HepG2 (cell line): ENCODE results near the gene ID3. TPM values are rescaled to one million over a fixed set of nuclear protein-coding genes. Genes with fewer than 3 reads are reported as not detected.

Experiments used
- BCL6 ChIP-seq: IDR thresholded peaks from 2 replicates; pipeline ENCODE4 v1.6.1; 2016; ENCODE audit warnings: missing genetic modification reagents, missing compliant biosample characterization
- HDAC6 ChIP-seq: fragments of 200-600 bp; sonication (generic); IDR thresholded peaks from 2 replicates; pipeline ENCODE4 v1.7.0; 2017; ENCODE audit warnings: mild to moderate bottlenecking, antibody characterized with exemption, low read length, low read depth
- LRRFIP1 ChIP-seq: sonication (generic); formaldehyde crosslinking; conservative IDR thresholded peaks from 2 replicates; pipeline ENCODE4 v1.4.0; 2020; ENCODE audit warnings: missing genetic modification reagents
- MAZ ChIP-seq, 2 experiments: sonication (generic) in 1 of 2; formaldehyde crosslinking in 1 of 2; IDR thresholded peaks; 2 replicates each; pipeline versions ENCODE4 v1.5.0 to v1.6.1; 2012 to 2020; ENCODE audit warnings: low read depth in 2 of 2, mild to moderate bottlenecking in 2 of 2, borderline replicate concordance in 1 of 2, improper control_type of control experiment in 1 of 2, low read length in 1 of 2, missing genetic modification reagents in 1 of 2, moderate library complexity in 1 of 2
- MYC ChIP-seq: sonication (generic); formaldehyde crosslinking; IDR thresholded peaks from 2 replicates; pipeline ENCODE4 v1.9.0; 2021; ENCODE audit warnings: missing genetic modification reagents, borderline replicate concordance
- PAXIP1 ChIP-seq: sonication (generic); formaldehyde crosslinking; conservative IDR thresholded peaks from 2 replicates; pipeline ENCODE4 v1.4.0; 2020; ENCODE audit warnings: mild to moderate bottlenecking, missing genetic modification reagents, moderate library complexity
- PITX1 ChIP-seq: sonication (generic); formaldehyde crosslinking; IDR thresholded peaks from 2 replicates; pipeline ENCODE4 v1.5.1; 2020; ENCODE audit warnings: mild to moderate bottlenecking, missing genetic modification reagents
- PREB ChIP-seq: sonication (generic); formaldehyde crosslinking; IDR thresholded peaks from 2 replicates; pipeline ENCODE4 v1.4.0; 2020; ENCODE audit warnings: missing genetic modification reagents
- RBFOX2 ChIP-seq: fragments of 200-400 bp; formaldehyde crosslinking; IDR thresholded peaks from 2 replicates; pipeline ENCODE4 v1.6.1; 2017; ENCODE audit warnings: low read depth, mild to moderate bottlenecking, low read length
- SMC3 ChIP-seq: IDR thresholded peaks from 2 replicates; pipeline ENCODE4 v1.6.1; 2011; ENCODE audit warnings: low read length, improper control_type of control experiment
- TARDBP ChIP-seq: sonication (generic); formaldehyde crosslinking; IDR thresholded peaks from 2 replicates; pipeline ENCODE4 v1.8.0; 2022; ENCODE audit warnings: mild to moderate bottlenecking, missing genetic modification reagents
- ZFX ChIP-seq: sonication (generic); formaldehyde crosslinking; IDR thresholded peaks from 2 replicates; pipeline ENCODE4 v1.4.0; 2020; ENCODE audit warnings: mild to moderate bottlenecking, low read depth, missing genetic modification reagents, moderate library complexity
- ZNF572 ChIP-seq: sonication (generic); formaldehyde crosslinking; IDR thresholded peaks from 2 replicates; pipeline ENCODE4 v1.5.1; 2020; ENCODE audit warnings: mild to moderate bottlenecking, missing genetic modification reagents
- ZNF607 ChIP-seq: sonication (generic); formaldehyde crosslinking; IDR thresholded peaks from 2 replicates; pipeline ENCODE4 v1.5.1; 2020; ENCODE audit warnings: missing genetic modification reagents, mild to moderate bottlenecking, borderline replicate concordance
- polyA plus RNA-seq, 8 experiments: library from polyadenylated mRNA; depleted of rRNA in 3 of 8; stranded (reverse) in 7 of 8; unstranded in 1 of 8; fragments of >200 nt; fragmentation: Illumina TruSeq in 4 of 8; extraction: Trizol in 4 of 8; gene quantifications; 2 replicates each; pipeline versions ENCODE4 v1.2.1 to v1.2.3, GENCODE V29; 2011 to 2016; ENCODE audit warnings: low read depth in 4 of 8, missing spikeins in 1 of 8, mixed read lengths in 1 of 8; ENCODE audit not compliant: insufficient read depth in 1 of 8
- total RNA-seq, 5 experiments: library from RNA; depleted of rRNA; stranded (reverse); fragments of >200 nt; fragmentation: Illumina TruSeq; extraction: Trizol; gene quantifications; 2 replicates each; pipeline ENCODE4 v1.2.3, GENCODE V29; 2016; ENCODE audit warnings: low read depth in 1 of 5
- TF ChIP-seq, protein P1 (sequence below): sonication (generic); formaldehyde crosslinking; IDR thresholded peaks from 2 replicates; pipeline ENCODE4 v1.4.0; 2020; ENCODE audit warnings: missing genetic modification reagents, borderline replicate concordance
- TF ChIP-seq, protein P2 (sequence below): sonication (generic); formaldehyde crosslinking; IDR thresholded peaks from 2 replicates; pipeline ENCODE4 v1.5.1; 2020; ENCODE audit warnings: missing genetic modification reagents, mild to moderate bottlenecking, borderline replicate concordance

ID3 gene
- total and polyA plus RNA-seq, 2 of the 13 experiments (the other 11 are each of a cell fraction or from before 2014, with no cell fraction given): 64.8 to 115 TPM

DNA sequence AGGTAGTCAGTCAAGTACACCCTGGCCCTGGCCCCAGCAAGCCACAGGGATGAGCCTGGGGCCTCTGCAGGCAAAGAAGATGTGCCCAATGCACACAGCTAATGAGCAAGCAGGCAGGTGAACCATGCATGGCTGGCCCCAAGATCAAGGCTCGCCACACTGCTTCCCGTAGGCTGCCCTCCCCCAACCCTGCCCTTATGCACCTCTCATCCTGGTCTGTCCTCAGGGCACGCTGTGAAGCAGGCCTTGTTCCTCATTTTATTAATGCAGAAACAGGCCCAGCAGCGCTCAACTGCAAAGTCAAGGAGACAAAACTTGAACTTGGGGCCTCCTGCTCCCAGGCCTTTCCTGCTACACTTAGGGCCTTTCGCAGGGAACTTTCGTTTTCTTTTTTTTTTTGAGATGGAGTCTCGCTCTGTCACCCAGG, 35.6 kb upstream of the ID3 start (continued):
- TF ChIP-seq MYC (CRISPR knock-in tag) (peak; percentile 63; the same call in 1 of the 2 replicates), HDAC6 (no peak), ZNF607 (CRISPR knock-in tag) (no peak), LRRFIP1 (CRISPR knock-in tag) (no peak), PITX1 (CRISPR knock-in tag) (peak; percentile 68), ZNF572 (no peak), SMC3 (no peak), BCL6 (CRISPR knock-in tag) (no peak), MAZ (IDR thresholded peaks at IDR 0.05; ENCODE audit: borderline replicate concordance, low read depth, low read length) (no peak), MAZ (CRISPR knock-in tag; IDR thresholded peaks at IDR 0.05; ENCODE audit: low read depth) (no peak), PAXIP1 (CRISPR knock-in tag) (peak; percentile 61), PREB (CRISPR knock-in tag) (no peak), TARDBP (no peak), RBFOX2 (no peak), ZFX (CRISPR knock-in tag) (peak; percentile 84)
- TF ChIP-seq, protein P1, sequence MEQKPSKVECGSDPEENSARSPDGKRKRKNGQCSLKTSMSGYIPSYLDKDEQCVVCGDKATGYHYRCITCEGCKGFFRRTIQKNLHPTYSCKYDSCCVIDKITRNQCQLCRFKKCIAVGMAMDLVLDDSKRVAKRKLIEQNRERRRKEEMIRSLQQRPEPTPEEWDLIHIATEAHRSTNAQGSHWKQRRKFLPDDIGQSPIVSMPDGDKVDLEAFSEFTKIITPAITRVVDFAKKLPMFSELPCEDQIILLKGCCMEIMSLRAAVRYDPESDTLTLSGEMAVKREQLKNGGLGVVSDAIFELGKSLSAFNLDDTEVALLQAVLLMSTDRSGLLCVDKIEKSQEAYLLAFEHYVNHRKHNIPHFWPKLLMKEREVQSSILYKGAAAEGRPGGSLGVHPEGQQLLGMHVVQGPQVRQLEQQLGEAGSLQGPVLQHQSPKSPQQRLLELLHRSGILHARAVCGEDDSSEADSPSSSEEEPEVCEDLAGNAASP (CRISPR knock-in tag): no peak
- TF ChIP-seq, protein P2, sequence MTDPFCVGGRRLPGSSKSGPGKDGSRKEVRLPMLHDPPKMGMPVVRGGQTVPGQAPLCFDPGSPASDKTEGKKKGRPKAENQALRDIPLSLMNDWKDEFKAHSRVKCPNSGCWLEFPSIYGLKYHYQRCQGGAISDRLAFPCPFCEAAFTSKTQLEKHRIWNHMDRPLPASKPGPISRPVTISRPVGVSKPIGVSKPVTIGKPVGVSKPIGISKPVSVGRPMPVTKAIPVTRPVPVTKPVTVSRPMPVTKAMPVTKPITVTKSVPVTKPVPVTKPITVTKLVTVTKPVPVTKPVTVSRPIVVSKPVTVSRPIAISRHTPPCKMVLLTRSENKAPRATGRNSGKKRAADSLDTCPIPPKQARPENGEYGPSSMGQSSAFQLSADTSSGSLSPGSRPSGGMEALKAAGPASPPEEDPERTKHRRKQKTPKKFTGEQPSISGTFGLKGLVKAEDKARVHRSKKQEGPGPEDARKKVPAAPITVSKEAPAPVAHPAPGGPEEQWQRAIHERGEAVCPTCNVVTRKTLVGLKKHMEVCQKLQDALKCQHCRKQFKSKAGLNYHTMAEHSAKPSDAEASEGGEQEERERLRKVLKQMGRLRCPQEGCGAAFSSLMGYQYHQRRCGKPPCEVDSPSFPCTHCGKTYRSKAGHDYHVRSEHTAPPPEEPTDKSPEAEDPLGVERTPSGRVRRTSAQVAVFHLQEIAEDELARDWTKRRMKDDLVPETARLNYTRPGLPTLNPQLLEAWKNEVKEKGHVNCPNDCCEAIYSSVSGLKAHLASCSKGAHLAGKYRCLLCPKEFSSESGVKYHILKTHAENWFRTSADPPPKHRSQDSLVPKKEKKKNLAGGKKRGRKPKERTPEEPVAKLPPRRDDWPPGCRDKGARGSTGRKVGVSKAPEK (CRISPR knock-in tag): no peak
